SK-N-DZ (cell line): ENCODE data around the gene RHBG.

Experiments used
- DNase-seq: peaks from one replicate; pipeline ENCODE4 v3.0.0-alpha.2; 2015; ENCODE audit warnings: low spot score

Gene RHBG

GRCh38 chr1:156386134-156386901 is 17.3 kb downstream of the RHBG start:
- no peak for DNase-seq

DNA sequence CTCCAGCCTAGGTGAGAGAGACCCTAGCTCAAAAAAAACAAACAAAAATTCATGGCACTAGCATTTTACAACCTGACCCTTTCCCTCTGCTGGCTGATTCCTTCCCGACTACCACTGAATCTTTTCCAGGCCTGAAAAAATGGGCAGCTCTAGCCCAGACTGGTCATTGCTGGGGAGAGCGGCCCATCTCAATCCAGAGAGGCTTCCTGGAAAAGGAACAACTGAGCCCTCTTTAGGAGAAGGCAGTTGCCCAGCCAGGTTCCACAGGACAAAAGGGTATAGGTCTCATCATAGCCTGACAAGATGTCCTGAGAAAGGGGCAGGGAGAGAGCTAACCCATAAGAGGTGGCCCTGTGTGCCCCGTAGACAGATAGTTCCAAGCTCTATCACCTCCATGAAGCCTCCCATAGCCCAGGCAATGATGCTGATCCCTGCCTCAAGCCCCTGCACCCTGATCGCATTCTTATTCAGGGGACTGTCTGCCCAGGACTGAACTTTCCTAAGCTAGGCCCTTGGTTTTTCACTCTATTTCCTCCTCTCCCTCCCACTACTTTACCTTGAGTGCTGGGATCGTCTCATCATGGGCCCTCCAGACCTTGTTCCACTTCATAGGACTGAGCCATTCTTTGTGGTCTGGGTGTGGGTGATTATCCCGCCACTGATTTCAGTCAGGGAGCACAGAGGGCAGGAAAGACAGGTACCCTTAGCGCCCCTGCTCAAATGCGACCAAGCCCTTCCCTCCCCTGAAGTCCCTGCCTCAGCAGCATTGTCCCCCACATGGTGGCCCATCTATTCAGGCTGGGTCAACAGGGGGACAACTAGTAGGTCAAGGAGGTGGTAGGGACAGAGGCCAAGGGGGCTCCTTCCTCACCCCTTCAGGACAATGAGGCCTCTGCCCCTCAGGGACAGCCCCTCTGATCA is 18.2 kb downstream of the RHBG start:
- DNase-seq = no peak

- no peak for DNase-seq
Measured at GRCh38 chr1:156387870-156388173, 18.8 kb downstream of the RHBG start.

DNA sequence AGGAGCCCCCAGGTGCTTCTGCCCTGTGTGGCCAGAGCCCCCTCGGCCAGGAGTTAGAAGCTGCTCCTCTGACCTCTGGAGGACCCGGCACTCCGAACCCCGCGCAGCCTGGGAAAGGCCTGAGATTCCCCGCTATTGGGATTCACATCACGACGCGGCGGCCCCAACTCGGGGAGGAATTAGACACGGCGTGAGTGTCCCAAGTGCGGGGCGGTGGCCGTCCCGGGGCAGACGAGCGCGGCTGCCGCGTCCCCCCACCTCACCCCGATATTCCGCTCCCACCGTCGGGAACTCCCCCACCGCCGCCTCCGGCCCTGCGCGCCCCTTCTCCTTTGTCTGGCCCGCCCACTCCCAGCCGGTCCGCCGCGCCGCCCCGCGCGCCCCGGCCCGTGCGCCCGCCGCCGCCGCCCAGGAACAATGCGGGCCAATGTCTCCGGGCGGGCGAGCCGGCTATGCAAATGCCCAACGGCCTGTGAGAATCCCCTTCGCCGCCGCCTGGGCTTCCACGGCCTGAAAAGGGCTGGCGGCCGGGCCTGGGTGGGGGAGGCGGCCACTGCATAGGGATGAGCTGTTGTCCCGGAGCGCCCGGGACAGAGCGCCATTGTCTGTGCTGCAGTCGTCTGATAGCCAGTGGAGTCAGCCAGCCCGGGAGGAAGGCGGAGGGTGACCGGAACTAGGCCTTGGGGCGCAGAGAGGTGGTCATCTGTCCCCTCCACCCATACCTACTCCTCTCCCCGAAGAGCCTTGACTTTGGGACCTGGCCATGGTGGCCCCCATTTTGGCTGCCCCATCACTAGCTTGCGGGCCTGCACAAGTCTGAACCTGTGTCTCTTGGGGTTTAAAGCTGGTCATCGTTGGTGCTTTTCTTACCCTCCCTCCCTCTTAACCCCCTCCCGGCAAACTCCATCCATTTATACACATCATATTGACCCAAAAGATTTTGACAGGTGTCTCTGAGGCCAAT is 19.4 kb downstream of the RHBG start:
- no peak for DNase-seq

DNA sequence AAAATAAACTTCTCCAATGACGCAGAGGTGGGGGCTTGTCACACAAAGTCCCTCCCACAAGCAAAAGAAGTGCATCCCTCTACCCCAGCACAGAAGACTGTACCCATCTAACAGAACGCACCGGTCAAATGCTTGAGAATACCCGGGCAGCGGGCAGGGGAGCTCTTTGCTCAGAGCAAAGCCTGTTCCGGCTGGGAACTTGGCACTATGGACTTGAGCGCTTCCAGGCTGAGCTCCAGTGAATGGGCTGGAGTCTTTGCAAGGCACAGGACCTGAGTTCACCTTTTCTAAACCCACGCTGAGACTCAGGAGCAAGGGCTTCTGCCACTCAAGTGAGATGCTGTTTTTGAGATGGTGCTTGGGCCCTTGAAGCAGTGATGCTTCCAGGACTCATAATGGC is 20.3 kb downstream of the RHBG start:
- DNase-seq = no peak

GRCh38 chr1:156390469-156391365 is 21.7 kb downstream of the RHBG start:
- no peak for DNase-seq

DNA sequence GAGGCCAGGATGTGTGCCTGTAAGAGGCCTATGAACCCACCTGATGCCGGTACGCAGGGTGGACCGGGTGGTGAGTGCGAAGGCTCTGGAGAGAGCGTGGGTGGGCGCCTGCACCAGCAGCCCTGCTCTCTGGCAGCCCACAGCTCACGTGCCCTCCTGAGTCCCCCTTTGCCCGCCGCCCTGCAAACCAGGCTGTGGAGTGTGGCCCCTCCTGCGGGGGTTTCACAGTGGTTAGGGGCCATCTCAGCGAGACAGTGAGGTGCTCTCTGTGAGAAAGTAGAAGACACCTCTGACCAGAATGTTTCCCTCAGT is 22.3 kb downstream of the RHBG start:
- DNase-seq = no peak

GRCh38 chr1:156391701-156392100 is 22.7 kb downstream of the RHBG start:
- no peak for DNase-seq

- no peak for DNase-seq
Measured at GRCh38 chr1:156392452-156392853, 23.4 kb downstream of the RHBG start.

- no peak for DNase-seq
Measured at GRCh38 chr1:156393095-156393494, 24.1 kb downstream of the RHBG start.

GRCh38 chr1:156394082-156394481 is 25.1 kb downstream of the RHBG start:
- DNase-seq = no peak

DNA sequence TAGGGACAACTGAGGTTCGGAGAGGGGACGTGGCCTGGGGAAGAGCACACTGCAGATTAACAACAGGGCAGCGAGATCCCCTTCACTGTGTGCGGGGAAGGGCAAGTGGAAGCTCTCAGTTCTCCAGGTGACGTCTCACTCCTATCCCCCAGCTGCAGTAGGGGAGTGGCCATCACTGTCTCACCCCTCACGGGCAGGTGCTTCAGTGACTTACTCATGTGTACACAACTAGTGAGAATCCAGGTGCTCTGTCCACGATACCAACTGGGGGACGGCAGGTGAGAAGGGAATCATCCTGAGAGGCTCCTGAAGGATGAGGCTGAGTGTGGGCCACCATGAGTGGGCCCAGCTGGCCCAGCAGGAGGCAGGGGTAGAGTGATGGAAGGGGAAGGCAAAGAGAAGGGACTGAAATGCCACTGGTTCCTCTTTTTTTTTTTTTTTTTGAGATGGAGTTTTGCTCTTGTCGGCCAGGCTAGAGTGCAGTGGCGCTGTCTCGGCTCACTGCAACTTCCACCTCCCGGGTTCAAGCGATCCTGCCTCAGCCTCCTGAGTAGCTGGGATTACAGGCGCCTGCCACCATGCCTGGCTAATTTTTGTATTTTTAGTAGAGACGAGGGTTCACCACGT is 25.9 kb downstream of the RHBG start:
- no peak for DNase-seq

GRCh38 chr1:156399355-156400125 is 30.5 kb downstream of the RHBG start:
- no peak for DNase-seq

GRCh38 chr1:156400191-156400935 is 31.4 kb downstream of the RHBG start:
- DNase-seq = no peak

GRCh38 chr1:156401041-156401574 is 32.1 kb downstream of the RHBG start:
- no peak for DNase-seq

- DNase-seq = no peak
Measured at GRCh38 chr1:156401681-156402081, 32.7 kb downstream of the RHBG start.

DNA sequence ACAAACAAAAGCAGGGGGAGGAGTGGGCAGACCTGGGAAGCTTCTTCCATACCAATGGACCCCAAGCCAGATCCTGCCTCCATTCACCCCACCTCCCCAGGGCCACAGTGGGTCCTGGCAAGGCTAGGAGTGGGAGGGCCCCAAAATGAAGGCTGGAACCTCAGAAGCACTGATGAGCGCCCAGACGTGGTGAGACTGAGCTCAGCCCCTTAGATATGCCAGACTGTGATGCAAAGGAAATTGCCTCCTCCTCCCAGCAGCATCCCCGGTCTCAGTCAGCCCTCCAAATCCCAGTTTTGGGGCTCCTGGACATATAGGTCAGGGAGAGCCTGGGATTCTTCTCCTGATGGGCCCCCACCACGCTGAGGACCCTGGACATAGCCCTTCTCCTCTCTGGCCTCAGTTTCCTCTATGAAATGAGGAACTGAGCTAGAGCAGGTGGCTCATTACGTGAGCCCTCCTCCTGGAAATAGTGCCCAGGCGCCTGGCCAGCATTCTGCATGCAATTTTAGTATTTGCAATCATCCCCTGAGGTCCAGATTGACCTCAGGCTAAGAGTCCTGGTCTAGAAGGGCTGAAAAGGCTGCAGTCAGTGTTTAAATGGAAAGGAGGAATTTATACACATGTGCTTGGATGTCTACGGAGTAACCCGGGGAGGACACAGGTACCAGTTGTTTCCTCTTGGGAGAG is 33.5 kb downstream of the RHBG start:
- DNase-seq = no peak

- no peak for DNase-seq
Measured at GRCh38 chr1:156405670-156406069, 36.7 kb downstream of the RHBG start.
